GM10266 (cell line): Measurements from ENCODE around the gene RBM33.
A peak's percentile ranks its signal among the peaks of the same experiment; 100 is the strongest.

ENCODE experiments used
- DNase-seq: peaks from one replicate; pipeline ENCODE4 v3.0.0; 2012; ENCODE audit errors: extremely low spot score
- CTCF ChIP-seq: IDR thresholded peaks from 2 replicates; pipeline ENCODE4 v1.5.1; 2012; ENCODE audit warnings: mild to moderate bottlenecking, low read depth; ENCODE audit not compliant: control insufficient read depth, insufficient read depth; ENCODE audit errors: missing control alignments

The RBM33 gene

GRCh38 chr7:155811895-155812761 lies 167.7 kb downstream of the RBM33 start, which contains the start of gene SHH:
TSS of gene SHH (minus strand) at chr7:155812463. CDS start at chr7:155812122, 341 bp downstream.
- TF ChIP-seq CTCF, result no peak
- no peak for DNase-seq

GRCh38 chr7:155813125-155813524 lies 168.7 kb downstream of the RBM33 start:
- no peak for DNase-seq
- no peak for TF ChIP-seq CTCF

- TF ChIP-seq CTCF, result no peak
- DNase-seq, result no peak
Observed at GRCh38 chr7:155813546-155814315, 169.3 kb downstream of the RBM33 start.

- no peak for TF ChIP-seq CTCF
Observed at GRCh38 chr7:155814316-155815276, 170.1 kb downstream of the RBM33 start.

GRCh38 chr7:155815332-155816191 lies 171.1 kb downstream of the RBM33 start:
- TF ChIP-seq CTCF, result peak; percentile 95
- DNase-seq, result peak; percentile 87

More at GRCh38 chr7:155814316-155815276, 170.1 kb downstream of the RBM33 start:
- DNase-seq, result no peak

- DNase-seq, result no peak
- no peak for TF ChIP-seq CTCF
Observed at GRCh38 chr7:155816192-155816508, 171.7 kb downstream of the RBM33 start.
